Sigmoid colon (tissue), 4 donors: ENCODE data around the gene ARRB1.

ENCODE experiments used
- CTCF ChIP-seq, 4 experiments: fragments of 450-650 bp in 3 of 4; fragments of 200-600 bp in 1 of 4; IDR thresholded peaks; one replicate each; pipeline ENCODE4 v1.5.1; 2016 to 2019; ENCODE audit warnings: antibody characterized with exemption in 4 of 4, mild to moderate bottlenecking in 3 of 4, moderate library complexity in 2 of 4
- EP300 ChIP-seq, 4 donors: sonication (generic); formaldehyde crosslinking; IDR thresholded peaks; one replicate each; pipeline ENCODE4 v1.6.1; 2017; ENCODE audit warnings: antibody characterized with exemption in 4 of 4
- POLR2A ChIP-seq, 2 donors: fragments of 450-650 bp; IDR thresholded peaks; one replicate each; pipeline ENCODE4 v1.6.1; 2016; ENCODE audit warnings: antibody characterized with exemption in 2 of 2, mild to moderate bottlenecking in 2 of 2, moderate library complexity in 2 of 2
- POLR2AphosphoS5 ChIP-seq, 4 donors: sonication (generic); formaldehyde crosslinking; IDR thresholded peaks; one replicate each; pipeline ENCODE4 v1.6.1; 2017; ENCODE audit warnings: antibody characterized with exemption in 4 of 4

GRCh38 chr11:75238595-75239440, 112.6 kb downstream of the ARRB1 start:
- TF ChIP-seq CTCF (IDR thresholded peaks at IDR 0.05) (no peak), POLR2AphosphoS5 (IDR thresholded peaks at IDR 0.05) (no peak), POLR2A (IDR thresholded peaks at IDR 0.05) (no peak), EP300 (IDR thresholded peaks at IDR 0.05) (no peak)
